ENCODE measurements around the gene ZIM2.

ZIM2 gene

DNA sequence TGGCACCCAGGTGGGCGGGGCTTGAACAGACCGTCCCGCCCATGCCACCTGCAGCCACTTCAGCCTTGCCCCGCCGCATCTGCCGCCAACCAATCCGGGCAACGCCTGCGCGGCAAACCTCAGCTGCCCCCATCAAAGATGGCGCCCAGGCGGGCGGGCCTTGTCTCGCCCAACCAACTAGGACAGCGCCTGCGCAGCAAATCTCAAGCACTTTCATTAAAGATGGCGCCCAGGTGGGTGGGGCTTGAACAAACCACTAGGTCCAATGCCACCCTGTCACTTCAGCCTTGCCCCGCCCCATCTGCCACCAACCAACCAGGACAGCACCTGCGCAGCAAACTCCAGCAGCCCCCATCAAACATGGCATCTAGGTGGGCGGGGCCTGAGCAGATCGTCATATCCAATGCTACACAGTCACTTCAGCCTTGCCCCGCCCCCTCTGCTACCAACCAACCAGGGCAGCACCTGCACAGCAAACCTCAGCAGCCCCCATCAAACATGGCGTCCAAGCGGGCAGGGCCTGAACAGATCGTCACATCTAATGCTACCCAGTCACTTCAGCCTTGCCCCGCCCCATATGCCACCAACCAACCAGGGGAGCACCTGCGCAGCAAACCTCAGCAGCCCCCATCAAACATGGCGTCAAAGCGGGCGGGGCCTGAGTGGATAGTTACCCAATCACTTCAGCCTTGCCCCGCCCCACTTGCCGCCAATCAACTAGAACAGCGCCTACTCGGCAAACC is 1.4 kb downstream of the ZIM2 start:
- no peak for DNase-seq (ENCODE audit: low read depth)

- DNase-seq (ENCODE audit: low read depth): no peak
Observed at GRCh38 chr19:56838024-56838908, 2.3 kb downstream of the ZIM2 start.

GRCh38 chr19:56837492-56838023 is 3.0 kb downstream of the ZIM2 start:
- no peak for DNase-seq (ENCODE audit: low read depth)

DNA sequence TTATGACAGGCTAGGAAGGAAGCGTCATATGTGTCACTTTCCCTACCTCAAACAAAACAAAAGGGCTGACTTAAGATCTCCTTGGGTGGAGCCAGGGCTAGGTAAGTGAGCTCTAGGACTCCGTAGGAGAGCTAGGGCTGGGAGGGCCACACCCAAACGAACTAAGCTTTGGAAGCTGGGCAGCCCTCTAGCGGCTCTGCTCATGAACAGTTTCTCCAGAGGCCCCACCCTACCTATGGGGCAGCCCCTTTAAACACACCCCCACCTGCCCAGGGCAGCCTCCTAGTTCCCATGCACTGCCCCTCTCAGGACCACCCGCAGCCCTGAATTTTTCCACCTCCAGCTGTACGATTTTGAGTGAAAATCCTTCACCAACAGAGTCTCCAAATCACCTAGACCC is 3.5 kb downstream of the ZIM2 start:
- DNase-seq (ENCODE audit: low read depth): no peak

DNA sequence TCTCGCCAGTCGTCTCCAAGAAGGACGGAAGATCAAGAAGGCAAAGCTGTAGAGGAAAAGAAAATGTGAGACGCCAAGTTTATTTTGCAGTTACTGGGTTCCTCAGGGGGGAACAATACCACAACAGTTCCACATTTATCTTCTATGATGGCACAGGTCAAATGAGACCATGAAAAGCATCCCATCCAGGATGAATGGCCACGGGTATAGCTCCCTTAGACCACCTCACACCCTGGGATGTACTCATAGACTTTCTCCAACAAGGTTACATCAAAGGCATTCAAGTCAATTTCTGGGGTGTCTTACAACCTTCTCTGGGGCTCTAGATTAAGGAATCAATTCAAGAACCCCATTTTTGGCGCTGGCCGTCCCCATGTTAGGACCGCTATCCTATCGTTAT is 4.5 kb downstream of the ZIM2 start:
- DNase-seq (ENCODE audit: low read depth): no peak

DNA sequence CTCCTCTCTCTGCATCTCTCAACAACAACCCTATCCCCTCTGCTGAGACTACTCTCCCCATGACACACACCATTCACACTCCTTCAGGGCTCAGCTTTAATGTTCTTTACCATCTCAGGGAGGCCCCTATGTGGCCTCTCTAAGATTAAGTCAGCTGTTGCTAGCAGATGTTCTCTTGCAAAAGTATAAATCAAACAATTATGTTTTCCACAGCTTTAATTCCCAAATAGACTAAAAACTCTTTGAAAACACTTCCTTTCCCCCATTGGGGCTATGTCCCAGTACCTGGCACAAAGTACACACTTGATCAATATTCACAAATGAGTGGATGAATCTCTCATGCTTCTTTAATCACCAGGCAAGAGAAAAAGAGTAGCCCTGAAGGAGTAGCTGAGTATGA is 5.1 kb downstream of the ZIM2 start:
- no peak for DNase-seq (ENCODE audit: low read depth)

DNA sequence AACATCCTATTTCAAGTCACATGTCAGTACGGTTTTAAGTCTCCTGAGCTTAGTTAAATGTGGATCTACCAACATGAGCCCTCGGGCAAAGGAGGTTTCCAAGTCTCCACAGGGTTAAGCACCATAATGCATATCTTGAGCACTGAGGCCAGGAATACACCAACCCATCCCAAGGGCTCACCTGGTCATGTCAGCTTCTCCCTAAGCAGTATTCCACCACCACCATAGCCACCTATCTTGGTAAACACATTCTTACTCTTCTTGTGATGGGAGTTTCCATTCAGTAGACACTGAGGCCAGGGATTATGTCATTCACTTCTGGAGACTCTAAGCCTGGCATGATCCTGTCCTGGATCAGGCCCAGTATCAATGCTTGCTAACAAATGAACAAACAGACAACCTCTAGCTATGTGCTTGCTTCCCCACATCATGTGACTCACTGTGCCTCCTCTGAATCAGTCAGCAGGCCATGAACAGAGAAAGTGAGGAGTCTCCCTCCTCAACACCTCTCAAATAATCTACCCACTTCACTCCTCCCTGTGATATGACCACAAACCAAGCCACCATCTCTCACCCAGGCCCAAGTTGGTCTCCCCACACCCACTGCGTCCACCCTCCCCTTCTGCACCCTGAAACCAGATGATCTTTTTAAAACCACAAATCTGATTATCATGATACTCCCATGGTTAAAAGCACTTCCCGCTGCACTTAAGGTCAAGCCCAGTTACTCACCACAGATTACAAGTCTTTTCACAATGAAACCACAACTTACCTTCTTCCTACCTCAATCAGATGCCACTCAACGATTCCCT is 5.8 kb downstream of the ZIM2 start:
- DNase-seq (ENCODE audit: low read depth): no peak

DNA sequence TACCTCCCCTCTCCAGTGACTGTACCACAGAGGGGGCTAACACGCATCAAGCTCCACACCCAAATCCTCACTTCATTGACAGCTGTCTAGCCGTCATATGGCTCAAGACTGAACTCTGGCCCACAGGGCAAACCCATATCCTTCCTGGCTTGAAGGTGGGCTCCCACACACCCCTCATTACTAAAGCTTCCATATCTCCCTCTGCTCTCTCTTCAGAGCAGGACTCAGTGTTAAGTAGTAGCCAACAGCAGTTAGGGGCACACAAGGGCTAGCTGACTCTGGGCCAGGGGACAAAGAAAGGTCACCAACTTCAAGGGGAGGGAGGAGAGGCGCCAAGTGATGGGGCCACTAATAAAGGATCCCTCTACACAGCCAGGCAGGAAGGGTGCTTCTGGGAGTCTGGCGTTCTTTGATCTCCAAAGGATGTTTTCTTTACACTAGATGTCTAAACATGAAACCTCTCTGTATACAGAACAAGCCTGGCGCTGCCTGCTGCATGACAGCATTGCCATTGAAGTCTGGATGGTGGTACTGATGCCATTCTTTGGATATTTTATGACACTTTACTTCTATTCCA is 8.1 kb downstream of the ZIM2 start:
- no peak for DNase-seq (ENCODE audit: low read depth)

GRCh38 chr19:56831255-56831654 is 9.3 kb downstream of the ZIM2 start:
- DNase-seq (ENCODE audit: low read depth): no peak

GRCh38 chr19:56829596-56829995 is 10.9 kb downstream of the ZIM2 start:
- no peak for DNase-seq (ENCODE audit: low read depth)

GRCh38 chr19:56827708-56828107 is 12.8 kb downstream of the ZIM2 start:
- no peak for DNase-seq (ENCODE audit: low read depth)

GRCh38 chr19:56823956-56824355 is 16.6 kb downstream of the ZIM2 start:
- no peak for DNase-seq (ENCODE audit: low read depth)

- DNase-seq (ENCODE audit: low read depth): no peak
Observed at GRCh38 chr19:56823417-56823816, 17.1 kb downstream of the ZIM2 start.

DNA sequence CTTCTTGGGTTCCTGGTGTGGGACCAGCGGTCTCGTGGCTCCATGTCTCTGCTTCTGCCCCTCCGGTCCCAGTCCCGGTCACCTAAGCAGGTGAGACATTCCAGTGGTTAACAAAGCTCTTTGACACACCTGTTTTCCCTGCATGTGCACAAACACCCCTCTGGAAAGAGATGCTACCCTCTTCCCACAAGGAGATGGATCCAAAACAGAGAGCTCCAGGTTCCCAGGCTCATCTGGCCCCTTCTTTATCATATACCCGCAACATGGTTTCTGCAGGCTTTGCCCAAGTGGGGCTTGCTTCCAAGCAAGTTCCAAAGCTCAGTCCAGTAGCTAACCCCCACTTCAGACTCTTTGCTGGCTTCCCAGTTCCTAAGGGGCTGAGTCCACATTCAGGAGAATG is 17.8 kb downstream of the ZIM2 start:
- DNase-seq (ENCODE audit: low read depth): no peak

DNA sequence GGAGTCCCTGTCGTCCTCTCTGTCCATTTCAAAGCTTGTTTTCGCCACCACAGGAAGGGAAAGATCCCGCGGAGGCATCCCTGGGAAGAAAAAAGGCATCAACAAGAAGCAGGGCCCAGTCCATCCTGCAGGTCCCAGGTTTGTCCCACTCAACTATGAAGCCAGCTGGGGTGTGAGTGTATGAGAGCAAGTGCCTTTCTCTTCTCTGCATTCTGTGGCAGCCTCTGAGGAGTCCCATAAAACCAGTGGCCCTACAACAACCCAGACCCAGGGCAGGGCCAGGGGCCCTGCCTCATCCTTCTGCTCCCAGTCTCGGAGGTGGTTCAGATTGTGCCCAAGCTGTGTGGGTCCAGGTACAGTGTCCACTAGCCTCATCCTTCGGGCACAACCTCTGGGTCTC is 18.9 kb downstream of the ZIM2 start:
- DNase-seq (ENCODE audit: low read depth): no peak

- no peak for DNase-seq (ENCODE audit: low read depth)
Observed at GRCh38 chr19:56821209-56821608, 19.3 kb downstream of the ZIM2 start.

DNA sequence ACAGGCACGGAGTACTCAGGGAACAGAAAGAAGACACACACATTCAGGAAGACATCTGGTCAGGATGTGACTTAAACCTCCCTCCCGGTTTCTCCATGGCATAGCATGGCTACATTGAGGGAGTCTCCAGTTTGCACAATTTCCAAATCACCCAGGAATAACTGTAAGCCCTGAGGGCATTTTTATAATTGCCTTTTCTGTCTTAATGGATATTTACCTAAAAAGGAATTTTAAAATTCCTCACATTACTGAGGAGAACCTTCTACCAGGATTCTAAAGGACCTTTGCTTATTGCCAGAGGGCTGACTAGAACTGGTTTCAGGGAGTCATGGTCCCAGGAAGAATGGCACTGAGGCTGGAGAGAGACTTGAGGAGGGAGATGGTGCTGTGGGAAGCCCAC is 21.4 kb downstream of the ZIM2 start:
- no peak for DNase-seq (ENCODE audit: low read depth)

- no peak for DNase-seq (ENCODE audit: low read depth)
Observed at GRCh38 chr19:56814656-56815055, 25.9 kb downstream of the ZIM2 start.

DNA sequence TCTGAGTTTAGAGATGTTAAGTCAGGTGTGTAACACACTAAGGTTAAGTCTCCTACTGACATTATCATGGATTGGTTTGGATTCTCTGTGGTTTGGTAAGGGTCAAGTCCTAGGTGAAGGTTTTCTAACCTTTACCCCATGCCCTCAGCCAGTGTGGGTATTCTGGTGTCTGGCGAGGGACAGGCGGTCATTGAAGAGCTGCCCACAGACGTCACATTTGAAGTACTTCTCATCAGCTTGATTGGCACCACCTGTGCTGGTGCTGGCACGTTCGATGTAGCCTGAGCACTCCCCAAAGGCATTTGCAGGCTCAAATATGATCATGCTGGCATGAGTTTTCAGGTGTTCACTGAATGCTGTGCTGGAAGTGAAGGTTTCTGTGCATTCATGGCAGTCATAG is 27.0 kb downstream of the ZIM2 start:
- DNase-seq (ENCODE audit: low read depth): no peak

GRCh38 chr19:56811480-56811879 is 29.0 kb downstream of the ZIM2 start:
- DNase-seq (ENCODE audit: low read depth): no peak

- DNase-seq (ENCODE audit: low read depth): no peak
Observed at GRCh38 chr19:56810260-56810659, 30.3 kb downstream of the ZIM2 start.
